GM12801 (cell line): ENCODE data around the gene EXOC4.

Experiments
- CTCF ChIP-seq: IDR thresholded peaks from one replicate; pipeline ENCODE4 v1.5.1; 2011; ENCODE audit warnings: control low read depth; ENCODE audit not compliant: insufficient read length; ENCODE audit errors: extremely low read depth

Gene EXOC4

GRCh38 chr7:133540096-133540860 is 287.4 kb downstream of the EXOC4 start:
- no peak for TF ChIP-seq CTCF

GRCh38 chr7:133542209-133542780 is 289.4 kb downstream of the EXOC4 start:
- no peak for TF ChIP-seq CTCF

GRCh38 chr7:133543657-133544056 is 290.8 kb downstream of the EXOC4 start:
- no peak for TF ChIP-seq CTCF

GRCh38 chr7:133545618-133546017 is 292.7 kb downstream of the EXOC4 start:
- no peak for TF ChIP-seq CTCF

GRCh38 chr7:133547981-133548380 is 295.1 kb downstream of the EXOC4 start:
- no peak for TF ChIP-seq CTCF

- no peak for TF ChIP-seq CTCF
These were observed 296.8 kb downstream of the EXOC4 start for GRCh38 chr7:133549633-133550032.

GRCh38 chr7:133550145-133550544 is 297.3 kb downstream of the EXOC4 start:
- no peak for TF ChIP-seq CTCF
